IPS-20b (cell line): ENCODE measurements around the gene WLS.

Experiments used
- H3K27ac ChIP-seq: one replicate; pipeline ENCODE4 v1.5.1; 2013; ENCODE audit warnings: low read length
- H3K27me3 ChIP-seq: 2 replicates; pipeline ENCODE4 v1.6.1; 2013; ENCODE audit warnings: mild to moderate bottlenecking, low read length, inconsistent platforms; ENCODE audit not compliant: insufficient read depth
- H3K36me3 ChIP-seq: 2 replicates; pipeline ENCODE4 v1.6.1; 2013; ENCODE audit warnings: low read depth, mild to moderate bottlenecking, inconsistent platforms, low read length, moderate library complexity; ENCODE audit not compliant: insufficient read depth
- H3K4me1 ChIP-seq: 2 replicates; pipeline ENCODE4 v1.6.1; 2013; ENCODE audit warnings: mild to moderate bottlenecking, control low read depth, inconsistent platforms, low read length, moderate library complexity; ENCODE audit not compliant: insufficient read depth
- H3K4me3 ChIP-seq: 2 replicates; pipeline ENCODE4 v1.5.1; 2013; ENCODE audit warnings: mild to moderate bottlenecking, low read length, inconsistent platforms
- H3K9ac ChIP-seq: 2 replicates; pipeline ENCODE4 v1.6.1; 2013; ENCODE audit warnings: low read depth, mild to moderate bottlenecking, inconsistent platforms, low read length, moderate library complexity
- H3K9me3 ChIP-seq: 2 replicates; pipeline ENCODE4 v1.6.1; 2013; ENCODE audit warnings: mild to moderate bottlenecking, low read depth, low read length, inconsistent platforms; ENCODE audit not compliant: insufficient read depth

WLS gene

GRCh38 chr1:68120136-68120791 lies 112.1 kb downstream of the WLS start:
- Histone ChIP-seq H3K27me3 (no peaks in the 10 kb centered on the region), H3K4me1 (no peaks in the 10 kb centered on the region), H3K4me3 (no peak overlapping the region), H3K36me3 (no peaks in the 10 kb centered on the region), H3K27ac (no peak overlapping the region), H3K9me3 (no peaks in the 10 kb centered on the region), H3K9ac (no peak overlapping the region)

DNA sequence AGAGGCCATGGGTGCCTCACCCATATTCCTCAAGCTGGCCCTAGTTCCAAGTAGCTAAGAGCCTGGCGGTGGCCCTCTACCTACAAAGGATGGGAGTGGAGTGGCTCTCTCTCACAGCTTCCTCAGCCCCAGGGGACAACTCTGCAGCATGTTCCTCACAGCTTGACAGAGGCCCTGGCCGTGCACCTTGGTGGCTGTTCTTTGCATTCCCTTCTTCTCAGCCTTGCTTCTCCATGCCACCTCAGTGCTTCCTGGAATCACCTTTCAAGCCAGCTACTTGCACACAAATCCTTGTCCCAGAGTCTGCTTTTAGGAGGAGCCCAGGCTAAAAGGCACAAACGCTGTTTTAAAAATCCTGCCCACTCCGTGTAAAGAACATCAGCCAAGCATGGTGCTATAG lies 112.9 kb downstream of the WLS start:
- H3K9me3 ChIP-seq: no peaks in the 10 kb centered on the region
- H3K36me3 ChIP-seq: no peaks in the 10 kb centered on the region
- H3K27me3 ChIP-seq: no peaks in the 10 kb centered on the region
- no peak overlapping the region for H3K9ac ChIP-seq
- H3K4me3 ChIP-seq: no peak overlapping the region
- H3K4me1 ChIP-seq: no peaks in the 10 kb centered on the region
- H3K27ac ChIP-seq: no peak overlapping the region

DNA sequence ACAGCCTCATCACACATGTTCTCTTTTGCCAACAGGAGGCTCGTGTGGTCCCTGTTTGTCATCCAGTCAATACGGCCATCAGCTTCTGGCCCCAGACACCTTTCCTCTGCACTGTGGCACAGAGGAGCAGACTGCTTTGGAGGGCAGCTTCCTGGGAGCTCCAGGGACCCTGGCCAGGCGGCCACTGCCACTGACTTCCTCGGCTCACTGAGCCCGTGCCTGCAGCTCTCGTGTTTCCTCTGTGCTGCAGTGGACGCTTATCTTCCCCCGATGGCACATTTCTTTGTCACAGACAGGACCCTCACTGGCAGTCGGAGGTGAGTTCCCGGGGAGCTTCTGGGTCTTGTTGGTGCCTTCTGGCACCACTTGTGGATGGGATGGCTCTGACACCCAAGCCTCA lies 114.9 kb downstream of the WLS start:
- Histone ChIP-seq H3K36me3 (no peaks in the 10 kb centered on the region), H3K4me3 (no peak overlapping the region), H3K9ac (no peak overlapping the region), H3K27ac (no peak overlapping the region), H3K9me3 (no peaks in the 10 kb centered on the region), H3K4me1 (no peaks in the 10 kb centered on the region), H3K27me3 (no peaks in the 10 kb centered on the region)

DNA sequence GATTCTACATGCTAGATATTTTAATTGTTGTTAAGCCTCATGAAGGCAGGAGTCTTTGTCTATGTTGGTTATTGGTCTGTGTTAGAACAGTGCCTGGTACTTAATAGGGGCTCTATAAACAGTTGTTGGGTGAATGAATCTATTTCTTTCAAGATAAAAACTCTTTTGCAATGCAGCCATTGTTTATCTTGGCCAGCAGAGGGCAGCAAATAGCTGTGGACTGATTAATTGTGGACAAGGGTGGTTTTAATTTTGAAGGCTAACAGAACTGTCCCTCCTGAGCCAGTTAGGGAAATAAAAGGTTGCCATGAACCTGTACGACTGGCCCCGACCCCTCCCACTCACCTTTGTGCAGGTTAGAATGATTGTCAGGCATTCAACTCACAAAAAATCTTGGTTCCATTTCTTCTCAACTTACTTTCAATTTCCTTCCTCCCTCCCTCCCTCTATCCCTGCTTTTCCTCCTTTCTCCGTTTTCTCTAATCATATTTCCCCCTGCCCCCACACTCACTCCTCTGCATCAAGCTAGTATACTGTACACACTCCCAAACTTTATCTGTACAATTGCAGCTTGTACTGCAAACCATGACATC lies 115.6 kb downstream of the WLS start:
- no peaks in the 10 kb centered on the region for H3K4me1 ChIP-seq
- H3K27me3 ChIP-seq: no peaks in the 10 kb centered on the region
- H3K27ac ChIP-seq: no peak overlapping the region
- no peak overlapping the region for H3K9ac ChIP-seq
- H3K9me3 ChIP-seq: no peaks in the 10 kb centered on the region
- H3K36me3 ChIP-seq: no peaks in the 10 kb centered on the region
- H3K4me3 ChIP-seq: no peak overlapping the region

GRCh38 chr1:68115308-68115707 lies 117.0 kb downstream of the WLS start:
- Histone ChIP-seq H3K36me3 (no peaks in the 10 kb centered on the region), H3K9me3 (no peaks in the 10 kb centered on the region), H3K27ac (no peak overlapping the region), H3K4me3 (no peak overlapping the region), H3K9ac (no peak overlapping the region), H3K27me3 (no peaks in the 10 kb centered on the region), H3K4me1 (no peaks in the 10 kb centered on the region)

DNA sequence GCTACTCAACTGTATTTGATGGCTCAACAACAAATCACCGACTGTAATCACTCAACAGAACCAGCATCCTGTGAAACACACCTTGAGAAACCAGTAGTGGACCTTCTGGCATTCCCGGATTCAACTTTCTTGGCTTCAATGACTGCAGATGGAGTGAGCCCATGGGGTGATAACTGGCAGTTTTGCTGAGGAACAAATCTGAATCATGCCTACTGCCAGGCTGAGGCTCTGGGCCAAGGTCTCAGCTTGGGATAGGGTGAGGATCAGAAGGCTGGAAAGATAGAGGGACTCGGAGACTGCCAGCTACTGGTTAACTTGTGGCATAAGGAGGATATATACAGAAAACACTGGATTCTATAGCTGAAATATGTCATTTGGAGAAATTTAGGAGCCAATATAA lies 118.4 kb downstream of the WLS start:
- no peak overlapping the region for H3K4me3 ChIP-seq
- no peaks in the 10 kb centered on the region for H3K36me3 ChIP-seq
- H3K27me3 ChIP-seq: no peaks in the 10 kb centered on the region
- no peak overlapping the region for H3K9ac ChIP-seq
- no peaks in the 10 kb centered on the region for H3K9me3 ChIP-seq
- H3K4me1 ChIP-seq: no peaks in the 10 kb centered on the region
- H3K27ac ChIP-seq: no peak overlapping the region

DNA sequence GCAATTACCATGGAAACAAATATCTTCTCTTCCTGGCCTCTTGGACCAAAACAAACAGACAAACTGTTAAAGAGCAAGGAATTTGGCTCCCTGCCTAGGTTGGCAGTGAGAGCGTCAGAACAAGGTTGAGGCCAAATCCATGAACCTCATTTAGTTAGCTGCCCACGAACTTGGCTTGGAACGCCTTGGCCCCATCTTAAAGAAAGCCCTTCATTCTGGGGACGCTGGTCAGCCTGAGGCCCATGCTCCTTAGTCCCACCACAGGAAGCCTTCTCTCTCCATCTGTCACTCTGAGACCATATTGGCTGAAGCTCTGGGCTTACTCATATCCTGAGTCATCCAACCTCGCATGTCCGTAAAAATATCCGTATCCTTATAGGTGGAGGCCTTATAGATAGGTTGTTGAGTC lies 119.5 kb downstream of the WLS start:
- no peak overlapping the region for H3K9ac ChIP-seq

GRCh38 chr1:68111519-68112436 lies 120.5 kb downstream of the WLS start:
- Histone ChIP-seq H3K4me3 (no peak overlapping the region), H3K36me3 (no peaks in the 10 kb centered on the region), H3K27ac (no peak overlapping the region), H3K9me3 (no peaks in the 10 kb centered on the region), H3K9ac (no peak overlapping the region), H3K4me1 (no peaks in the 10 kb centered on the region), H3K27me3 (no peaks in the 10 kb centered on the region)

More for the DNA sequence above, 119.5 kb downstream of the WLS start:
- no peak overlapping the region for H3K27ac ChIP-seq
- no peaks in the 10 kb centered on the region for H3K36me3 ChIP-seq
- H3K27me3 ChIP-seq: no peaks in the 10 kb centered on the region
- no peak overlapping the region for H3K4me3 ChIP-seq
- no peaks in the 10 kb centered on the region for H3K4me1 ChIP-seq
- no peaks in the 10 kb centered on the region for H3K9me3 ChIP-seq

GRCh38 chr1:68107771-68108170 lies 124.6 kb downstream of the WLS start:
- no peak overlapping the region for H3K4me3 ChIP-seq
- no peaks in the 10 kb centered on the region for H3K36me3 ChIP-seq
- no peaks in the 10 kb centered on the region for H3K4me1 ChIP-seq
- H3K9me3 ChIP-seq: no peaks in the 10 kb centered on the region
- H3K27me3 ChIP-seq: no peaks in the 10 kb centered on the region
- no peak overlapping the region for H3K9ac ChIP-seq
- H3K27ac ChIP-seq: no peak overlapping the region

DNA sequence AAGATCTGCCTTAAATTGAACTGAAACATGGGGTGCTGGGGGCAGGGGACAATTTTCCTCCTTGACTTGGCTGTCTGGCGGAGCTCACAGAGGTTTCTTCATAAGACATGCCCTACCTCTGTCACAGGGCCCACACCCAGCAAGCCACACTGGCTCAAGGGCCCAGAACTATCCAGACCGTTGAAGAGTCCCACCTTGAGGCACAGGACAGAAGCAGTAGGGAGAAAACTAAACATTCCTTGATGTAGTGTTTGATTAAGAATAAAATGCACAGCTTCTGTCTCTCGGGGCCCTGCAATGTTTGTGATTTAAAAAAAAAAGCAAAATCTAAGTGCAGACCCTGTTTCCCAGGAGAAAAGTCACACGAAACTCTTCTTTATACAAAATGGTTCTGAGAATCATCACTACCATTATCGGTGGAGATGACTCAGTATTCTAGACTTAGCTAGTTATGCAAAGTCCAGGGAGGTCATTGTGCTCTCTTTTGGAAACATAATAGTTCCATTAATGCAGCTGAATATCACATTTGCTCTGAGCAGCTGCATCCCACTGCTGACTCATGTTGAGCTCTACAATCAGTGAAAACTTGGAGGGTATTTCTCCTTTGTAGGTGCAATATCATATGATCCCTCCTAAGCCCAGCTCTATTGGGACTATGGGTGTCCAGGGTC lies 128.3 kb downstream of the WLS start:
- no peak overlapping the region for H3K9ac ChIP-seq
- no peaks in the 10 kb centered on the region for H3K27me3 ChIP-seq
- H3K27ac ChIP-seq: no peak overlapping the region
- no peaks in the 10 kb centered on the region for H3K9me3 ChIP-seq
- no peak overlapping the region for H3K4me3 ChIP-seq
- no peaks in the 10 kb centered on the region for H3K4me1 ChIP-seq
- no peaks in the 10 kb centered on the region for H3K36me3 ChIP-seq

DNA sequence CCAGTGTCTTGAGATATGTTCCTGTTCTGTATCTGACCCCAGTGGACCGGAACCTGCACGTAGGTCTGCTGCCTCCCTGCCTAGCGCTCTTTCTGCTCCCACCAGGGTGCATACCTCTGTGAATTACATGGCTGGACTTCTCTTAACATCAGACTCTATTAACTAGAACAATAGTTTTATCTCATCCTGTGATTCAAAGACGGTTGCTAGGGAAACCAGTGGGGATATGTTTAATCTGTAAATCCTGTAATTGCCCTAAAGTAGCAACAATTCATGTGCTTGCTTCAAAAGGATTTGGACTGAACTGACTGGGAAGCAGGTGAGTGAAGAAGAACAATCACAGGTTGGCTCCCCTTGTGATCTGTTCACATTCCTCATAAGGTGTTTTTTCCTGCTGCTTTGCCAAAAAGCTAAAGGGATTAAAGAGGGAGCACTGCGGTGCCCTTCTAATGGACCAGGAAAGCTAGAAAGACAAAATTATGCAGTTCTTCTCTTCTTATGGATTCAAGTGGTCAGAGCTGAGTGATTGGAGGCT lies 129.2 kb downstream of the WLS start:
- no peaks in the 10 kb centered on the region for H3K36me3 ChIP-seq
- no peak overlapping the region for H3K27ac ChIP-seq
- no peaks in the 10 kb centered on the region for H3K4me1 ChIP-seq
- no peak overlapping the region for H3K9ac ChIP-seq
- H3K4me3 ChIP-seq: no peak overlapping the region
- H3K27me3 ChIP-seq: no peaks in the 10 kb centered on the region
- H3K9me3 ChIP-seq: no peaks in the 10 kb centered on the region
